ENCODE measurements around the gene UBE2D2. TPM values are rescaled to one million over a fixed set of nuclear protein-coding genes. Genes with fewer than 3 reads are reported as not detected.

Gene UBE2D2
- total and polyA plus RNA-seq, 10 of the 15 experiments (the other 5 are each of a cell fraction or from before 2014, with no cell fraction given), result 58.6 to 245 (median 128) TPM

DNA sequence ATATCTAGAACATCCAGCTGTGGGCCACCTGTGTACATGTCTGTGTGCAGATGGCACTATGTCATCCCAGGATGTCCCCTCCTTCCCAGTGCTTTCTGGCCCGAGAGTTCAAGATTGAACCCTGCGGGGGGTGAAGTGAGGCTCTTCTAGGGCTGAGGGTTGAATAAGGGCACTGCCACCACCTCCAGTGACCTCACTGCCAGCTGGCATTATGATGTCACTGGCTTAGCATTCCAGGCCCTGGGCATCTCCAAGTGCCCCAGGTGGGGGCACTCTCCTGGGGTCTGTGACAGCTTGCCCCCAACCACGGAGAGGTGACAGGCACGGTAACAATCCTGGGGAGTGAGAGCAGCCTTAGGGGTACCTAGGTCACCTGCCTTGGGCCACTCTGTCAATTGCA, 114.1 kb downstream of the UBE2D2 start:
- H3K9me3 ChIP-seq (replicated peaks; ENCODE audit: control insufficient read depth, insufficient read depth, low read length), result no peaks in the 10 kb centered on the region
- H3K27me3 ChIP-seq (replicated peaks in 1 of 2; ENCODE audit: control insufficient read depth in 2 of 2, insufficient read depth in 2 of 2, low read length in 1 of 2), result no peaks in the 10 kb centered on the region
- no peak overlapping the region for H2AFZ ChIP-seq (ENCODE audit: control insufficient read depth, low read depth, low read length)
- intact Hi-C loops (cut with micrococcal nuclease; ENCODE audit: unreplicated experiment), result no loop called here
- H3K4me1 ChIP-seq (ENCODE audit: control insufficient read depth, insufficient read depth, low read length), result peaks cover 26% of the 10 kb centered on the region
- no peak for FAIRE-seq
- 97% methylated on average over 4 of the region's 4 CpGs for WGBS (ENCODE audit: insufficient coverage, insufficient replicate concordance, low lambda C conversion rate, missing lambda C conversion rate)
- H3K27ac ChIP-seq (ENCODE audit: control insufficient read depth, insufficient read depth), result no peak overlapping the region
- peaks cover 3 to 11% of the 10 kb centered on the region in 2 experiments for H3K36me3 ChIP-seq (ENCODE audit: control insufficient read depth in 2 of 2, insufficient read depth in 2 of 2, low read length in 1 of 2)
- ChIA-PET RAD21 (ENCODE audit: unreplicated experiment) (no interaction called here), CTCF (interaction anchor here (0.7 to 13.8 kb wide), 6 partner anchors 12 to 96 kb away, joined by 3 to 186 read pairs (median 4); partner anchors contain the start of gene CXXC5), SMC1A (ENCODE audit: uncharacterized antibody, unreplicated experiment) (interaction anchor here (0.6 to 1.2 kb wide), 3 partner anchors 37 to 48 kb away, joined by 3 to 4 read pairs (median 4); no protein-coding TSS in a partner anchor), POLR2A (interaction anchor here (0.6 kb wide), 2 partner anchors 26 to 83 kb away, joined by 3 to 4 read pairs; no protein-coding TSS in a partner anchor)
- ATAC-seq, result no peak
- no peak for TF ChIP-seq STAT3 (IDR thresholded peaks at IDR 0.05; ENCODE audit: low read depth, low read length)
- TF ChIP-seq, protein P1, sequence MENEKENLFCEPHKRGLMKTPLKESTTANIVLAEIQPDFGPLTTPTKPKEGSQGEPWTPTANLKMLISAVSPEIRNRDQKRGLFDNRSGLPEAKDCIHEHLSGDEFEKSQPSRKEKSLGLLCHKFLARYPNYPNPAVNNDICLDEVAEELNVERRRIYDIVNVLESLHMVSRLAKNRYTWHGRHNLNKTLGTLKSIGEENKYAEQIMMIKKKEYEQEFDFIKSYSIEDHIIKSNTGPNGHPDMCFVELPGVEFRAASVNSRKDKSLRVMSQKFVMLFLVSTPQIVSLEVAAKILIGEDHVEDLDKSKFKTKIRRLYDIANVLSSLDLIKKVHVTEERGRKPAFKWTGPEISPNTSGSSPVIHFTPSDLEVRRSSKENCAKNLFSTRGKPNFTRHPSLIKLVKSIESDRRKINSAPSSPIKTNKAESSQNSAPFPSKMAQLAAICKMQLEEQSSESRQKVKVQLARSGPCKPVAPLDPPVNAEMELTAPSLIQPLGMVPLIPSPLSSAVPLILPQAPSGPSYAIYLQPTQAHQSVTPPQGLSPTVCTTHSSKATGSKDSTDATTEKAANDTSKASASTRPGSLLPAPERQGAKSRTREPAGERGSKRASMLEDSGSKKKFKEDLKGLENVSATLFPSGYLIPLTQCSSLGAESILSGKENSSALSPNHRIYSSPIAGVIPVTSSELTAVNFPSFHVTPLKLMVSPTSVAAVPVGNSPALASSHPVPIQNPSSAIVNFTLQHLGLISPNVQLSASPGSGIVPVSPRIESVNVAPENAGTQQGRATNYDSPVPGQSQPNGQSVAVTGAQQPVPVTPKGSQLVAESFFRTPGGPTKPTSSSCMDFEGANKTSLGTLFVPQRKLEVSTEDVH (IDR thresholded peaks at IDR 0.05; ENCODE audit: low read depth, partially characterized antibody), result no peak
- TF ChIP-seq SIN3A (IDR thresholded peaks at IDR 0.05; ENCODE audit: low read depth, low read length), result no peak
- TF ChIP-seq, protein P2, sequence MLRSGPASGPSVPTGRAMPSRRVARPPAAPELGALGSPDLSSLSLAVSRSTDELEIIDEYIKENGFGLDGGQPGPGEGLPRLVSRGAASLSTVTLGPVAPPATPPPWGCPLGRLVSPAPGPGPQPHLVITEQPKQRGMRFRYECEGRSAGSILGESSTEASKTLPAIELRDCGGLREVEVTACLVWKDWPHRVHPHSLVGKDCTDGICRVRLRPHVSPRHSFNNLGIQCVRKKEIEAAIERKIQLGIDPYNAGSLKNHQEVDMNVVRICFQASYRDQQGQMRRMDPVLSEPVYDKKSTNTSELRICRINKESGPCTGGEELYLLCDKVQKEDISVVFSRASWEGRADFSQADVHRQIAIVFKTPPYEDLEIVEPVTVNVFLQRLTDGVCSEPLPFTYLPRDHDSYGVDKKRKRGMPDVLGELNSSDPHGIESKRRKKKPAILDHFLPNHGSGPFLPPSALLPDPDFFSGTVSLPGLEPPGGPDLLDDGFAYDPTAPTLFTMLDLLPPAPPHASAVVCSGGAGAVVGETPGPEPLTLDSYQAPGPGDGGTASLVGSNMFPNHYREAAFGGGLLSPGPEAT (IDR thresholded peaks at IDR 0.05; ENCODE audit: low read depth), result no peak
- no peak for TF ChIP-seq EGR1 (IDR thresholded peaks at IDR 0.05; ENCODE audit: borderline replicate concordance in 1 of 2, low read depth in 2 of 2, low read length in 2 of 2)
- no peak for TF ChIP-seq POLR2A (IDR thresholded peaks at IDR 0.05; ENCODE audit: low read depth, low read length)
- TF ChIP-seq, protein P3, sequence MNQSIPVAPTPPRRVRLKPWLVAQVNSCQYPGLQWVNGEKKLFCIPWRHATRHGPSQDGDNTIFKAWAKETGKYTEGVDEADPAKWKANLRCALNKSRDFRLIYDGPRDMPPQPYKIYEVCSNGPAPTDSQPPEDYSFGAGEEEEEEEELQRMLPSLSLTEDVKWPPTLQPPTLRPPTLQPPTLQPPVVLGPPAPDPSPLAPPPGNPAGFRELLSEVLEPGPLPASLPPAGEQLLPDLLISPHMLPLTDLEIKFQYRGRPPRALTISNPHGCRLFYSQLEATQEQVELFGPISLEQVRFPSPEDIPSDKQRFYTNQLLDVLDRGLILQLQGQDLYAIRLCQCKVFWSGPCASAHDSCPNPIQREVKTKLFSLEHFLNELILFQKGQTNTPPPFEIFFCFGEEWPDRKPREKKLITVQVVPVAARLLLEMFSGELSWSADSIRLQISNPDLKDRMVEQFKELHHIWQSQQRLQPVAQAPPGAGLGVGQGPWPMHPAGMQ (IDR thresholded peaks at IDR 0.05; ENCODE audit: borderline replicate concordance), result no peak
- no peak for TF ChIP-seq EZH2 (IDR thresholded peaks at IDR 0.05; ENCODE audit: borderline replicate concordance, control insufficient read depth, low read depth, low read length)
- TF ChIP-seq RB1 (IDR thresholded peaks at IDR 0.05; ENCODE audit: borderline replicate concordance), result no peak
- no peak for TF ChIP-seq ZNF207 (IDR thresholded peaks at IDR 0.05; ENCODE audit: borderline replicate concordance)
- TF ChIP-seq USF1 (IDR thresholded peaks at IDR 0.05; ENCODE audit: borderline replicate concordance, extremely low read length, insufficient read depth, low read depth, low read length), result no peak
- TF ChIP-seq SREBF1 (IDR thresholded peaks at IDR 0.05; ENCODE audit: low read length), result no peak
- no peak for TF ChIP-seq IRF3 (IDR thresholded peaks at IDR 0.05)
- no TSS peak for BruUV-seq (replicated peaks)
- peaks cover 4% of the 10 kb centered on the region; the same call in 1 of the 2 replicates for H4K20me1 ChIP-seq (ENCODE audit: control insufficient read depth, insufficient read depth)
- H3K4me3 ChIP-seq, result no peak overlapping the region
- DNase-seq (ENCODE audit: low read depth, low spot score), result no peak
- peaks cover 55% of the 10 kb centered on the region for H3K79me2 ChIP-seq (ENCODE audit: control insufficient read depth, insufficient read depth, low read length)
- H3K4me2 ChIP-seq (ENCODE audit: control insufficient read depth, insufficient read depth), result no peak overlapping the region
- in situ Hi-C loops (cut with MboI), result no loop called here
- H3K9ac ChIP-seq (ENCODE audit: control insufficient read depth, insufficient read depth, low read length), result no peak overlapping the region
